Glutamatergic neuron (in vitro differentiated cells): Measurements from ENCODE around the gene HACD2. TPM values are rescaled to one million over a fixed set of nuclear protein-coding genes. Genes with fewer than 3 reads are reported as not detected.

Source experiments
- DNase-seq: peaks from one replicate; pipeline ENCODE4 v3.0.0; 2022
- H3K27ac Mint-ChIP-seq: one replicate; pipeline ENCODE4 v1.8.0; 2020; ENCODE audit warnings: mild to moderate bottlenecking, mixed read lengths, inconsistent platforms; ENCODE audit not compliant: unreplicated experiment
- H3K27me3 Mint-ChIP-seq: one replicate; pipeline ENCODE4 v1.8.0; 2020; ENCODE audit warnings: mild to moderate bottlenecking, moderate library complexity, mixed read lengths, inconsistent platforms; ENCODE audit not compliant: unreplicated experiment
- H3K36me3 Mint-ChIP-seq: one replicate; pipeline ENCODE4 v1.8.0; 2020; ENCODE audit warnings: mild to moderate bottlenecking, mixed read lengths, inconsistent platforms; ENCODE audit not compliant: unreplicated experiment
- H3K4me1 Mint-ChIP-seq: one replicate; pipeline ENCODE4 v1.8.0; 2020; ENCODE audit warnings: mild to moderate bottlenecking, low read depth, mixed read lengths, inconsistent platforms; ENCODE audit not compliant: unreplicated experiment
- H3K4me3 Mint-ChIP-seq: one replicate; pipeline ENCODE4 v1.8.0; 2020; ENCODE audit warnings: mild to moderate bottlenecking, mixed read lengths, inconsistent platforms; ENCODE audit not compliant: unreplicated experiment
- H3K9me3 Mint-ChIP-seq: one replicate; pipeline ENCODE4 v1.8.0; 2020; ENCODE audit warnings: mild to moderate bottlenecking, moderate library complexity, mixed read lengths, inconsistent platforms; ENCODE audit not compliant: unreplicated experiment
- total RNA-seq: library from RNA; stranded (reverse); fragmentation: NEBNext Ultra II Directional; extraction: Animal tissue kit (Norgen Biotek cat#: 25700); gene quantifications from one replicate; pipeline ENCODE4 v1.2.1, GENCODE V29; 2021; ENCODE audit not compliant: unreplicated experiment
- TF ChIP-seq, protein P1 (sequence below): fragments of 200-600 bp; sonication (generic); IDR thresholded peaks from one replicate; pipeline ENCODE4 v1.5.0; 2021; ENCODE audit not compliant: partially characterized antibody, unreplicated experiment

Gene HACD2
- total RNA-seq, 1 donor from 2014 or later: 6.9 TPM

DNA sequence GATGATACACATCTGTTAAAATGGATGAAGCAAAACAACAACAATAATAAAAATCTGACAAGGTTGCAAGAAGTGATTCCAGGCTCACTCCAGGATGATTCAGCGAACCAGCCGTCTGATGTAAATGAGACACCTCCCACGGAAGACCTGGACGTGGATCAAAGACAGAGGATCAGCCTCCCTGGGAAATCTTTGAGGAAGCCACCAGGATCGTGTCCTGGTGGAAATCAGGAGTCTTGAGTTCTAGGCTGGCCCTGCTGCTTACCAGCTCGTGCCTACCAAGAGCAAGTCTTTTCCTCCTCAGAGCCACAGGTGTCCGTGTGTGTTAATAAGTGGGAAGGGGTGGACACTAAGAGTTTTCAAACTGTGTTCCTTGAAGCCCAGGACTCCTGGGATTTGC is 120.6 kb downstream of the HACD2 start:
- H3K27ac Mint-ChIP-seq: no peak overlapping the region
- H3K27me3 Mint-ChIP-seq: peaks cover 2% of the 10 kb centered on the region
- H3K9me3 Mint-ChIP-seq: peaks cover 2% of the 10 kb centered on the region
- H3K36me3 Mint-ChIP-seq: no peaks in the 10 kb centered on the region
- no peaks in the 10 kb centered on the region for H3K4me1 Mint-ChIP-seq
- DNase-seq: no peak
- H3K4me3 Mint-ChIP-seq: no peak overlapping the region
- TF ChIP-seq, protein P1, sequence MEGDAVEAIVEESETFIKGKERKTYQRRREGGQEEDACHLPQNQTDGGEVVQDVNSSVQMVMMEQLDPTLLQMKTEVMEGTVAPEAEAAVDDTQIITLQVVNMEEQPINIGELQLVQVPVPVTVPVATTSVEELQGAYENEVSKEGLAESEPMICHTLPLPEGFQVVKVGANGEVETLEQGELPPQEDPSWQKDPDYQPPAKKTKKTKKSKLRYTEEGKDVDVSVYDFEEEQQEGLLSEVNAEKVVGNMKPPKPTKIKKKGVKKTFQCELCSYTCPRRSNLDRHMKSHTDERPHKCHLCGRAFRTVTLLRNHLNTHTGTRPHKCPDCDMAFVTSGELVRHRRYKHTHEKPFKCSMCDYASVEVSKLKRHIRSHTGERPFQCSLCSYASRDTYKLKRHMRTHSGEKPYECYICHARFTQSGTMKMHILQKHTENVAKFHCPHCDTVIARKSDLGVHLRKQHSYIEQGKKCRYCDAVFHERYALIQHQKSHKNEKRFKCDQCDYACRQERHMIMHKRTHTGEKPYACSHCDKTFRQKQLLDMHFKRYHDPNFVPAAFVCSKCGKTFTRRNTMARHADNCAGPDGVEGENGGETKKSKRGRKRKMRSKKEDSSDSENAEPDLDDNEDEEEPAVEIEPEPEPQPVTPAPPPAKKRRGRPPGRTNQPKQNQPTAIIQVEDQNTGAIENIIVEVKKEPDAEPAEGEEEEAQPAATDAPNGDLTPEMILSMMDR: no peak

DNA sequence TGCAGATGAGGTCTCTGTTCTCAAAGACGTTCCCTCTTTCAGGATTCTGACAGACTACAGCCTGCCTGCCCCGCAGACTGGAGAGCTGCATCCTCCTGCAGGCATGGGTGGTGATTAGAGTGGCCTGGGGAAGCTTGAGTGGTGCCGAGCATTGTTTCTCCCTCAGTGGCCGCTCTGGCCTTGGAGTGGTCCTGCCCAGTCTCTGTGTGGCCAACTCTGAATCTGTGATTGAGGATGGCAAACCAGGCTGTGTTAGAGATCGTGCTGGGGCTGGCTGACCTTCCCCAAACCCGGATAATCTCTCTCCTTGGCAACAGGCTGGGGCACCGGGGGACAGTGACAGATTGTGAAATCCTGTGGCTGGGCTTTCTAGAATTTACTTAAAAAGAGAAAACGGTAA is 125.0 kb downstream of the HACD2 start:
- Mint-ChIP-seq H3K9me3 (peaks cover 2% of the 10 kb centered on the region), H3K27ac (no peak overlapping the region), H3K27me3 (peaks cover 6% of the 10 kb centered on the region), H3K36me3 (no peaks in the 10 kb centered on the region), H3K4me1 (no peaks in the 10 kb centered on the region), H3K4me3 (no peak overlapping the region)
- no peak for DNase-seq
- TF ChIP-seq, protein P1: no peak

DNA sequence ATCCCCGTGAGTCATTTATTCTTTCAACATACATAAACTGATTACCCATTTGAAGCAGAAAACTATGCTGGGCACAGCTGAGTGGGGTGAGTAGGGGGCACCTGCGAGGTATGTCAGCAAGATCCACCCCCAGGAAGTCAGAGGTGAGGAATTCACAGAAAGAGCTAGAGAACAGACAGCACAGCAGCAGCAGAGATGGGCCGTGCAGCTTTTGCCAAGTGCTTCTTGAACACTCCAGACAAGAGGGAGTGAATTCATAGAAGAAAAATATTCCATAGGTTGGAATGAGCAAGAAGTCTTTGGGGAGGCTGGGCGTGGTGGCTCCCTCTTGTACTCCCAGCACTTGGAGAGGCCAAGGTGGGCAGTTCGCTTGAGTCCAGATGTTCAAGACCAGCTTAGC is 126.6 kb downstream of the HACD2 start:
- Mint-ChIP-seq H3K27me3 (peaks cover 11% of the 10 kb centered on the region), H3K27ac (no peak overlapping the region), H3K9me3 (no peaks in the 10 kb centered on the region), H3K4me1 (no peaks in the 10 kb centered on the region), H3K36me3 (no peaks in the 10 kb centered on the region), H3K4me3 (no peak overlapping the region)
- TF ChIP-seq, protein P1: no peak
- no peak for DNase-seq

DNA sequence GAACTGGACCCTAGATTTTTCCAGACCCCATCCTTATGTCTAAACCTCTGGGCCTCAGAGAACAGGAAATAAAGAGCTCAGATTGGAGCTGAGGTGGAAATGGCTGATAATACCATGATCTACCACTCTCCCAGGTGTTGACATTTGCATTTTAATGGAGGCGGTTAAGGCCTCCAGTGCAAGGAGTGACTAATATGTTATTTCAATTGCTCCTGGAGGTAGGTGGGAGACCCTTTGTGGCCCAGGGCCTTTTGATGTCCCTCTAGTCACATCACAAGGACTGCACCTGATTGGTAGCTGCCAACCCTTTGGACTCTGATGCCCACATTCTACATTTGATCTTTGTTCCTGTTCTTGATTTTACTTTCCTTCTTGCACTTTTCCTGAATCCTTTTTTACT is 127.0 kb downstream of the HACD2 start:
- DNase-seq: no peak
- Mint-ChIP-seq H3K36me3 (no peaks in the 10 kb centered on the region), H3K4me1 (no peaks in the 10 kb centered on the region), H3K27me3 (peaks cover 11% of the 10 kb centered on the region), H3K4me3 (no peak overlapping the region), H3K27ac (no peak overlapping the region), H3K9me3 (no peaks in the 10 kb centered on the region)
- TF ChIP-seq, protein P1: no peak

DNA sequence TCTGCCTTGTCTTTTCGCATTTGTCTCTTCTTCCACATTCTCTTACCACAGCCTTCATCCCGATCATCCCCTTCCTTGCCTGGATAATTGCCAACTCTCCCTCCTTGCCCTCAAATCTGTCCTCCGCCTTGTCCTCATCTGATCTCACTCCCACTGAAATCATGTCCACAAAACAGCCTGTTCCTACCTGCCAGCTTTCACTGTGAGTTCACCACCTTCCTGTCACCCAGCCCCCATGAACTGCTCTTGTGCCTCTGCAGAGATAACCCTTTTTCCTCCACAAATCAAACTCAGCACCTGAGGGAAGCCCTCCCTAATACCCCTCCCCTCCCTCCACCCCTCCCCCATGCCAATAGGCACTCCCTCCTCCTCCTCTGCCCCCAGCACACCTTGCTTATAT is 131.2 kb downstream of the HACD2 start:
- Mint-ChIP-seq H3K27ac (no peak overlapping the region), H3K4me3 (no peak overlapping the region), H3K9me3 (peaks cover 1% of the 10 kb centered on the region), H3K36me3 (no peaks in the 10 kb centered on the region), H3K4me1 (no peaks in the 10 kb centered on the region), H3K27me3 (peaks cover 22% of the 10 kb centered on the region)
- TF ChIP-seq, protein P1: no peak
- no peak for DNase-seq
